Activated CD4-positive, alpha-beta T cell treated with anti-CD3 and anti-CD28 coated beads, Interleukin-2, amount 50 U/mL, for 48 hours (primary cell): ENCODE measurements around the gene ZNF354B.

Source experiments
- DNase-seq, 2 experiments: peaks; one replicate each; pipeline ENCODE4 v3.0.0-alpha.2; 2020

The ZNF354B gene

DNA sequence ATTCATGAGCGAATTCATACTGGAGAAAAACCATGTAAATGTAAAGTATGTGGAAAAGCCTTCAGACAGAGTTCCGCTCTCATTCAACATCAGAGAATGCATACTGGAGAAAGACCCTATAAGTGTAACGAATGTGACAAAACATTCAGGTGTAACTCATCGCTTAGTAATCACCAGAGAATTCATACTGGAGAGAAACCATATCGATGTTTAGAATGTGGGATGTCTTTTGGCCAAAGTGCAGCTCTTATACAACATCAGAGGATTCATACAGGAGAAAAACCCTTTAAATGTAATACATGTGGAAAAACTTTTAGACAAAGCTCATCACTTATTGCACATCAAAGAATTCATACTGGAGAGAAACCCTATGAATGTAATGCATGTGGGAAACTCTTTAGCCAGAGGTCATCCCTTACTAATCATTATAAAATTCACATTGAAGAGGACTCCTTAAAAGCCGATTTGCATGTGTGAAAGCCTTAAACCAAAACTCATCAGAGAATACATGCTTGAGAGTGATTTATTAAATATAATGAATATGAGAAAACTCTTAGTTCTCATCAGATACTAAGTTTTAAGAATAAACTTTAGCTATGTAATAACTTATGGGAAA lies 24.2 kb downstream of the ZNF354B start:
- DNase-seq = no peak

DNA sequence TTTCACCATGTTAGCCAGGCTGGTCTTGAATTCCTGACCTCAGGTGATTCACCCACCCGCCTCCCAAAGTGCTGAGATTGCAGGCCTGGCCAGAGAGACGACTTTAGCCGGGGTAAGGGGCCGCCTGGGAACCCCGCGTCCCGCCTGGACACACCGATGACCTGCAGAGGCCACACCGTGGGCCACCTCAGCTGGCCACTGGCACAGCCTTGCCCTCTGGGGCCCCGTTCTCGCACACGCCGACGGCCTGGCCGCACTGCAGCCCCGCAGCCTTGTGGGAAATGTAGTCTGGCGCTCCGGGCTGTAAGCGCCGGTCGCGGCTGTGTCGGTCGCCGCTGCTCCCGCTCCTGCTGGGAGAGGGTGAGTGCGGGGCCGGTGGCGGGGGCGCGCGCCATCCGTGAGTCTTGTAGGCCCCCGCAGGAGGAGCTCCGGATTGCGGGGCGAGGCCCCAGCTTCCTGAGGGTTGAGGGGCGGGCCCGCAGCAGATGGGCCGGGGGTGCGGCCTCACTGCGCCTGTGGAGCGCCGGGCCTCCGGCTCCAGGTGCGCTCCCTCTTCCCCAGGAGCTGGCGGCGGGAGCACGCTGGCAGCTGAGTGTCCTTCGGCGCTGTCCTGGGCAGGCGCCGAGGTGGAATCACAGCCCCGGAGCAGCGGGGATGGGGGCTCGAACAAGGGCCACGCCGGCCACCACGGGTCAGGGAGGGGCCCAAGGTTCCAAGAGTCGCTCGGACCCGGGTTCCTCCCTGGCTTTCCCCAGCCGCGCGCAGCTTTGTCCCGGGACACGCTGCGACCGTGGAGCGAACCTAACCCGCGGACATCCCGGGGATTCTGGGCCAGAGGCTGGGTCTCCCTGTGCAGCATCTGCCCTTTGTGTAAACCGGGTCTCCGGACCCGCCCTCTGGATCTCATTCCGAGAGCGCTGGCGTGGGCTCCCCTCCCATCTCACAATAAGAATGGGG lies 36.1 kb downstream of the ZNF354B start, which contains the start of gene ZFP2:
Gene ZFP2 (plus strand): TSS at position 299 of the 957 bp plus-strand sequence. CDS start 35,401 bp downstream, outside the sequence.
- peak; percentile 34 to 42 for DNase-seq

DNA sequence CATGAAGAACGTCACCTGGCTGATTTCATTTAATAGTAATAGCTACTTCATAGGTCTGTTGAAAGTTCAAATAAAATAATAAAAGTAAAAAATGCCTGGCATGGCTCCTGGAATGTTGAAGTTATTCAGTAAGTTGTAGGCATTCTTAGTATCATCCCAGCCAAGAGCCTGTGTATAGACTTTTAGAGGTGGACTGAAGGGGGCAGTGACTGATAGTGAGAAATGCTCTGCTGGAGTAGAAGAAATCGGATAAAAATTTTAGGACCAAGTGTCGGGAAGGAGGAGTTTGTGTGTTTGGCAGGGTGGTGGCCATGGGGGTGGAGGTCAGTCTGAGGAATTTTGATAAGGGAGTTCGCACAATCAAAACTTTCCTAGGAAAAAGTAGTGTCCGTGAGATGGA lies 39.5 kb downstream of the ZNF354B start:
- no peak for DNase-seq

DNA sequence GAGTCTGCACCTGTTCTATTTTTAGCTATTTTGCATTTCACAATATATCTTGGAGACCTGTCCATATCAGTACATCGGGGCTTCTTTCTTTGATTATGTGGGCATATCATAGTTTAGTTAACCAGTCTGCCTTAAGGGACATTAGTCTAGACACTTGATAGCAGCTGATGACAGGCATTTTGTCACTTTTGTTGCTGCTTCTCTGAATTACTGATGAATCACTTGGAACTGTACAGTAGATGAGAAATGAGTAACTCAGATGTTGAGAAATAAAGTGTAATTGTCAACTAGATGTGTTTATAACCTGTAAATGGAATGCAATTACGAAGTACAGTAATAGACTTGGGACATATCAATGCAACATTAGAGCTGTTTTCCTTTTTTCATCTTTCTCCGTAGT lies 43.1 kb downstream of the ZNF354B start:
- DNase-seq = no peak

- no peak for DNase-seq
Measured at GRCh38 chr5:178931846-178932760, 72.3 kb downstream of the ZNF354B start.
